Suppressor macrophage (primary cell): ENCODE measurements around the gene UFL1.

ENCODE experiments used
- DNase-seq, 4 experiments: peaks; one replicate each; pipeline ENCODE4 v3.0.0-alpha.2; 2020 to 2022

The UFL1 gene

GRCh38 chr6:96575359-96575758, 53.8 kb downstream of the UFL1 start:
- no peak for DNase-seq

- no peak for DNase-seq
Observed at GRCh38 chr6:96576221-96576620, 54.6 kb downstream of the UFL1 start.

DNA sequence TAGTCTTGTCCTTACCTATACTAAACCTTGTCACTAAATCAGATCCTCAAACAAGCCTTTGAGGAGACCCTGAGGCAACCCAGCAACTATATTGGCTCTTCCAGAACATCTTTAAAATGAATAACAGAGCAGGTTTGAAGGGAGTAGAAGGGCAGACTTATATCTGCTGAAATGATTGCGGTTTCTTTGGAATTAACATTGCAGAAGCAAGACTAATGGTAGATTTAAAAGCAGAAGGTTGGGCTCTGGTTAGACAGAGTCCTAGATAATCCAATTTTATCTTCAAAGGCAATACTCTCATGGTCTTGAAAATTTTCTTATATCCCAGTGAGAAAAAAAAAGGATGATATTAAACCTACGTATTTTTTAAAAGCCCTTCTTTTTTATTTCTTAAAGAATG, 60.4 kb downstream of the UFL1 start:
- DNase-seq = no peak

GRCh38 chr6:96582436-96582835, 60.8 kb downstream of the UFL1 start:
- no peak for DNase-seq

DNA sequence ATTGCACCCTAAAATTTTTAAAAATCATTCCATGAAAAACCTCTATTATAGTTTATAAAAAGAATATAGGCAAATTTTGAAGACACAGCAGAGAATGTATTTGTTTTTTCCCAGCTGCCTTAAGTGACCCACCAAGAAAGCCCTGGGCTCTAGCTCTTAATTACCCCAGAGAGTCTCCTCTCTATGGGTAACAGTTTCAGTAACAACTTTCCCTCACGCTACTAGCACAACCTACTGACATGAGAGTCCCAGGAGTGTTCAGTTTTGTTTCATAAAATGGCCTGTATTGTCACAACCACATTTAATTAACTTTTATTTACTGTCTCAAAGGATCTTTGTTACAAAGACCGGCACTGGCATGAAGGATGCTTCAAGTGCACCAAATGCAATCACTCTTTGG, 82.8 kb downstream of the UFL1 start:
- no peak for DNase-seq
